HG03175 (cell line): ENCODE results near the gene CYP3A7.
"Not testable (repeated sequence)": the region's sequence is repeated elsewhere in the genome, so short reads cannot be mapped to it uniquely, and the experiment has no call there.

Experiments
- ATAC-seq: cut with Tn5 transposase; IDR thresholded peaks from one replicate; pipeline ENCODE4 v1.9.1; 2021; ENCODE audit warnings: mild to moderate bottlenecking, moderate library complexity; ENCODE audit not compliant: unreplicated experiment

CYP3A7 gene

GRCh38 chr7:99742737-99743394, 7.9 kb upstream of the CYP3A7 start:
- no peak for ATAC-seq

GRCh38 chr7:99741441-99741795, 6.4 kb upstream of the CYP3A7 start:
- ATAC-seq: no peak

- no peak for ATAC-seq
Observed at GRCh38 chr7:99740573-99741440, 5.8 kb upstream of the CYP3A7 start.

GRCh38 chr7:99739699-99740572, 4.9 kb upstream of the CYP3A7 start:
- no peak for ATAC-seq

GRCh38 chr7:99737726-99738125, 2.7 kb upstream of the CYP3A7 start:
- ATAC-seq: no peak

- not testable (repeated sequence) for ATAC-seq
Observed at GRCh38 chr7:99736667-99737066, 1.7 kb upstream of the CYP3A7 start.

- ATAC-seq: no peak
Observed at GRCh38 chr7:99733448-99733847, 1.5 kb downstream of the CYP3A7 start.

- no peak for ATAC-seq
Observed at GRCh38 chr7:99733003-99733402, 2.0 kb downstream of the CYP3A7 start.

- ATAC-seq: no peak
Observed at GRCh38 chr7:99731638-99732374, 3.2 kb downstream of the CYP3A7 start.

- no peak for ATAC-seq
Observed at GRCh38 chr7:99730992-99731391, 4.0 kb downstream of the CYP3A7 start.

GRCh38 chr7:99730238-99730810, 4.7 kb downstream of the CYP3A7 start:
- no peak for ATAC-seq

GRCh38 chr7:99729486-99730237, 5.3 kb downstream of the CYP3A7 start:
- ATAC-seq: no peak

GRCh38 chr7:99728615-99729014, 6.4 kb downstream of the CYP3A7 start:
- ATAC-seq: no peak

GRCh38 chr7:99723201-99723600, 11.8 kb downstream of the CYP3A7 start:
- not testable (repeated sequence) for ATAC-seq

GRCh38 chr7:99720800-99721595, 14.0 kb downstream of the CYP3A7 start:
- no peak for ATAC-seq

GRCh38 chr7:99719996-99720769, 14.8 kb downstream of the CYP3A7 start:
- no peak for ATAC-seq

- no peak for ATAC-seq
Observed at GRCh38 chr7:99713995-99714570, 20.9 kb downstream of the CYP3A7 start.
